GM23248 (cell line): Measurements from ENCODE around the gene PPP1R12B.
"Not testable (repeated sequence)": the region's sequence is repeated elsewhere in the genome, so short reads cannot be mapped to it uniquely, and the experiment has no call there.

Experiments
- EZH2 ChIP-seq: fragments of 200-600 bp; sonication (generic); IDR thresholded peaks from 2 replicates; pipeline ENCODE4 v1.6.1; 2018; ENCODE audit warnings: antibody characterized with exemption, mild to moderate bottlenecking; ENCODE audit not compliant: insufficient read depth, poor library complexity, severe bottlenecking
- EZH2phosphoT487 ChIP-seq: fragments of 200-600 bp; sonication (generic); IDR thresholded peaks from 2 replicates; pipeline ENCODE4 v1.6.1; 2018; ENCODE audit warnings: antibody characterized with exemption, moderate library complexity, mild to moderate bottlenecking, low read depth; ENCODE audit not compliant: insufficient read depth

DNA sequence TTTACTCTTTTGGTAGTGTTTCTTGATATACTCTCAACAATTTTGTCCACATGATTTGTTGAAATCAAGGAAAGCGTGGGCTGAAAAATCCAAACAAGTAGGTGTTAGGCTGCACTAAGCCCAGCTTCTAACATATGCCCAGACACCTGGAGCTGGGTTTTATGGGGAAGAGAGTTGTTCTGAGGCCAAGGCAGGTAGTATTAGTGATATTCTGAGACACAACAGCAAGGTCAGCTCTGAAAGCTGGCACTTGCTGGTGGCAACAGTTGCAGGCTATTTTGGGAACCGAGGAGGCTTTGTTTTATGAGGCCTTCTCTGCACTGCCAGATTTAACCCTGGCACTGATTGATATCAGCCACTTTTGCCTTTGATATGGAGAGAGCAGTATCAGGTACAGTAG lies 61.8 kb downstream of the PPP1R12B start:
- not testable (repeated sequence) for TF ChIP-seq EZH2, EZH2phosphoT487
